ENCODE results near the gene ALOX12B.
"Not testable (repeated sequence)": the region's sequence is repeated elsewhere in the genome, so short reads cannot be mapped to it uniquely, and the experiment has no call there.

The ALOX12B gene

DNA sequence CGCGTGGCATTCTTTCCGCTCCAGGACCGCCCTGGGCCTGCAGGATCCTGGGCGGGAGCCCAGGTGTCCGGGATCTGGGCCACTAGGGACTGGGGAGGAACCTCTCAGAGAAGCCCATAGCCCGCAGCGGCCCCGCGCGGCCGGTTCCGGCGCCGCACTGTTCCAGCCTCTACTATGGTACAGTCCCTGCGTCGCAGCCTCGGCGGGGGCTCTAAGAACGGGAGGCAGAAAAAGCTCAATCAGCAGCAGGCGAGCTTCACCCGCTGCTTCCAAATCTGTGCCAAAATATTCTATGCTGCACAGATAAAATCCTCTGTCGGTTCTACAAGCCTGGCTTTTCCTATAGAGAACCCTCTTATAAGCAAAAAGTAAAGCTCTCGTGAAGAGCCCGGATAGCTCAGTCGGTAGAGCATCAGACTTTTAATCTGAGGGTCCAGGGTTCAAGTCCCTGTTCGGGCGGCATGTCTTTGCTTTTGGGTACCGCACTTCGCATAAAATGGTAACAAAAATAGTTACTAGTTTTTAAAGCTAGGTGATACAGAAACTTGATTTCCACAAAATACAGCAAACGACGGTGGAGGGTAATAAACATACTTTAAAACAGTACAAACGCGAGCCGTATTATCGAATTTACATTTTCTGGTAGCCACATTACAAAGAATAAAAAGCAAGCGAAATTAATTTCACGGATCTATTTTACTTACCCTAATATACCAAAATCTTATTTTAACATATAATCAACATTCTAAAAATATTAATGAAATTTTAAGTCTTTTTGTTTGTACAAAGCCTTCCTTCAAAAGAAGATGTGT is 31.5 kb upstream of the ALOX12B start:
- DNase-seq (ENCODE audit: low read depth in 2 of 2): peak; percentile 72 to 73

GRCh38 chr17:8117980-8118768 is 30.7 kb upstream of the ALOX12B start, which contains the start of gene ALOXE3:
TSS of gene ALOXE3 (minus strand) at chr17:8118514. CDS start at chr17:8117990, 524 bp downstream.
- DNase-seq (ENCODE audit: low read depth in 2 of 2): no peak

DNA sequence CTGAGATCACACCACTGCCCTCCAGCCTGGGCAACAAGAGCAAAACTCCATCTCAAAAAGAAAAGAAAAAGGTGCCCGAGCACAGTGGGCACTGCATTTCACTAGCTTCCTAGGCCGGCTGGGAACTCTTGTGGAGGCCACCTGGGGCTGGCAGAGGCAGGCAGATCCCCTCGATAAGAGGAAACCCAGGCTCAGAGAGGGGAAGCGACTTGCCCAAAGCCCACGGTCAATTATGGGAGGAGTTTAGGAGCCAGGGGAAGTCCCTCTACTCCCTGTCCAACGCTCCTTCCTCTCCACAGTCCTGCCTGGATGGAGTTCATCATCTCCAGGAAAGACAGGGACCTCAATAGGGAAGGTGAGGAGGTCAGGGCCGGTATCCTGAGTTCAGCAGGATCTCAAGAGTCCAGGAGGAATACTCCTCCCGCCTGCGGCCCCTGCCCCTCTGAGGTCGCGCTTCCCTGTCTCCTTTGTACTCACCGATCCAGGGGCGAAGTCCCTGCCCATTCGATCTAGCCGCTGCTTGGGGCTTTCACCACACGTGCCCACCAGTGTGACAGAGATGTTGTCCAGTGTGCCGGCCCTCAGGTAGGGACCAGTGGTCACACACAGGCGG is 30.0 kb upstream of the ALOX12B start:
- DNase-seq (ENCODE audit: low read depth in 2 of 2): no peak

GRCh38 chr17:8116776-8117175 is 29.3 kb upstream of the ALOX12B start:
- no peak for DNase-seq (ENCODE audit: low read depth in 2 of 2)

- no peak for DNase-seq (ENCODE audit: low read depth in 2 of 2)
These were observed 23.4 kb upstream of the ALOX12B start for GRCh38 chr17:8110907-8111306.

DNA sequence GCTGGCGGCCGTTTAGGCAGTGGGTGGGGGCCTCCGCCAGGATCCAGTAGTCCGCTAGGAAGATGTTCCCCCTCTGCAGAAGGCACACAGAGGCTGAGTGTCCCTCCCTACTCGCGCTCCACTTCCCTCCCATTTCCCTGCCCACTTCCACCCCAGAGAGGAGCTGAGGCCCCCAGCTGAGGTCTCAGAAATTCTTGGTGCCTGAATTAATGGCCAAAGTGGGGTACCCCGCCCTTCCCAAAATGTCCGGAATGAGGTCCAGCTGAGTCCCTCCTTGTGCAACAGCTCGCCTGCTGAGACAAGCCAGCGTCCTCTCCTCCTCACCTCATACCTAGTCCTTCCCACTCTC is 22.9 kb upstream of the ALOX12B start:
- DNase-seq (ENCODE audit: low read depth in 2 of 2): no peak

GRCh38 chr17:8109661-8110455 is 22.3 kb upstream of the ALOX12B start:
- DNase-seq (ENCODE audit: low read depth in 2 of 2): peak; percentile 55 to 67

DNA sequence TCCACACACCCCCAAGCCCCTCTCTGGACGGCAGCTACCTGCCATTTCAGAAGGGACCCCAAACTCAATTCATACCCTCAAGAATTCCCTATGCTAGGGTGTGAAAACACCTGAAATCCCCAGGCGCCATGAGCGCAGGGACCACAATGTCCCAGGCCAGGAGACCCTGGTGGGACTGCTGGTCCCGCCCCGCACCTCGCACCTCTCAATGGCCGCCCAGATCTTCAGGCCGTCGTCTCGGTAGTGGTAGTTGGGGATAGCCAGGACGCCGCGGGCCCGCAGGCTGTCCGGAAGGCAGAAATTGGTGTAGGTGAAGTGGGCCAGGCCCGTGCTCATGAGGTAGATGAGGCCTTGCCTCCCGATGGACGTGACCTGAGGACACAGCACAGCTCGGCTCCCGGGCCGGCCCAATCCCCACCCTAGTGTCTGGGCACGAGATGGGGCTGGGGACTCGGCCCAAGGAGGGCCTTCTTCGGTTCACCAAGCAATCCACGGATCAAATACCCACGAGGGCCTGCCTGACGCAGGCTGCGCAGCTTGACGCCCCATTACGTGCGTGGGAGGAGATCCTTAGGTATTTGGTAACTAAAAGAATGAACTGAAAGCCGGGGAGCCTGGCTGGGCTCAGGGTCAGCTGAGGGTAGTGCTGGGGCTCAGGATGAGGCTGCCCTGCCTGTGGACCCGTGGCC is 21.6 kb upstream of the ALOX12B start:
- DNase-seq (ENCODE audit: low read depth in 2 of 2): no peak

- not testable (repeated sequence) for DNase-seq (ENCODE audit: low read depth in 2 of 2)
These were observed 19.5 kb upstream of the ALOX12B start for GRCh38 chr17:8106980-8107379.

DNA sequence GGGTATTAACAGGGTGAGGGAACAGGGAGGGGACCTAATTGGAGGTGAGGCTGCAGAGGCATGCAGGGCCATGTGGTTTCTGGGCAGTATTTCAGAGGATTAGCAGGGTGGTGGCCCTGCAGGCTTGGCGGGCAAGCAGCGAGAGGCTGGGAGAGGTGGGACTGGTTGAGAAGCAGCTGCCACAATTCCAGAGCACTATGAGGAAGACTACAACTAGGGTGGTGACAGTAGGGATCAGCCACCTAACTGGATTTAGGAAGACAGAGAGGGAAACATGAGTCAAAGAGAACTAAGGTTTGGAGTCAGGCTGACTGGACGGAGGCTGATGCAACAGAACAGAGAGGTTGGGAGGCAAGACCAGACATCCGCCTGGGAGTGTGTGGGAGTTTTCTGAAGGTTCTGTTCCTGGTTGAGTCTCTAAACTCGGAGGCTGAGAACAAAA is 18.5 kb upstream of the ALOX12B start:
- no peak for DNase-seq (ENCODE audit: low read depth in 2 of 2)

GRCh38 chr17:8104911-8105310 is 17.4 kb upstream of the ALOX12B start:
- DNase-seq (ENCODE audit: low read depth in 2 of 2): no peak

GRCh38 chr17:8103549-8103948 is 16.0 kb upstream of the ALOX12B start:
- DNase-seq (ENCODE audit: low read depth in 2 of 2): no peak

DNA sequence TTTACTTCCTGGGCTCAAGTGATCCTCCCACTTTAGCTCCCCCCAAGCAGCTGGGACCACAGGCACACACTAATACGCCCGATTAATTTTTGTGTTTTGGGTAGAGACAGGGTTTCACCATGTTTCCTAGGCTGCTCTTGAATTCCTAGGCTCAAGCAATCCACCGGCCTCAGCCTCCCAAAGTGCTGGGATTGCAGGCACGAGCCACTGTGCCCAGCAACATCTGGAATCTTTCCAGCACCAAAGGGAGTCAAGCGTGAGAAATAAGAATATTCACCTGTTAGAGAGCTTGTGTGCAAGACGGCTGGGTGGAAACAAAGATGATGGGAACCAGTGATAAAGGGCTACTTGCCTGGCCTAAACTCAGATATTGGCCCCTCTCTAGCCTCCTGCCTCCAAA is 14.2 kb upstream of the ALOX12B start:
- DNase-seq (ENCODE audit: low read depth in 2 of 2): no peak

GRCh38 chr17:8100763-8101162 is 13.2 kb upstream of the ALOX12B start:
- no peak for DNase-seq (ENCODE audit: low read depth in 2 of 2)

DNA sequence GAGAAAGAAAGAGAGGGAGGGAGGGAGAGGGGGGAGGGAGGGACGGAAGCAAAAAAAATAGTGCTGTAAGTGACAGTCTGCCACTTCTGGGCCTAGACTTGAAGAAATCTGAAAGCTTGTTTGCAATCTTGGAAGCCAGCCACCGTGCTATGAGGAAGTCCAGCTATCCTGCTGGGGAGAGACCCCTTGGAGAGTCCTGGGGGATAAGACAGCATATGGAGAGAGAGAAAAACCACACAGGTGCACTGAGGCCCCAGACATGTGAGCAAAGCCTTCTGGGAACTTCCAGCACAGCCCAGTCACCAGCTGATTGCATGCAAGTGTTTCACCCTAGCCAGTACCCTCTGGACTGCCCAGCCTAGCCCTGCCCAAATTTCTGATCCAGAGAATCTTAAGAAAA is 12.6 kb upstream of the ALOX12B start:
- no peak for DNase-seq (ENCODE audit: low read depth in 2 of 2)

DNA sequence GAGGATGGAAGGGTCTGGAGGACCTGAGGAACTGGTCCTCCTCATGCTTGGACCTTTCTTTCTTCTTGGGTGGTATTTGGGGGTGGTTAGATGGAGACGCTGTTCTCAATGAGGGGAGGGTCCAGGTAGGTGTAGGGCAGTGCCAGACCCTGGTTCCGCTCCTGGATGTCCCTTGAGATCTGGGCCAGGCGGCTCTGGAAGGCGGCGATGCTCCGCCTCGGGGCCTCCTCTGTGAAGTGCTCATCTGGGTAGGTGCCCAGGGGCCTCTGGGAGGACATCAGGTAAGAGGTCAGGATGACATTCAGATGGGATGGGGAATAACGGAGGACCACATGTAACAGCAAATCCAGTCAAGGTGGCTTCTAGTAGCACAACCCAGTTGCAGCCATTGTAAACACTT is 9.0 kb upstream of the ALOX12B start:
- DNase-seq (ENCODE audit: low read depth in 2 of 2): no peak

GRCh38 chr17:8095361-8095760 is 7.8 kb upstream of the ALOX12B start:
- no peak for DNase-seq (ENCODE audit: low read depth in 2 of 2)

DNA sequence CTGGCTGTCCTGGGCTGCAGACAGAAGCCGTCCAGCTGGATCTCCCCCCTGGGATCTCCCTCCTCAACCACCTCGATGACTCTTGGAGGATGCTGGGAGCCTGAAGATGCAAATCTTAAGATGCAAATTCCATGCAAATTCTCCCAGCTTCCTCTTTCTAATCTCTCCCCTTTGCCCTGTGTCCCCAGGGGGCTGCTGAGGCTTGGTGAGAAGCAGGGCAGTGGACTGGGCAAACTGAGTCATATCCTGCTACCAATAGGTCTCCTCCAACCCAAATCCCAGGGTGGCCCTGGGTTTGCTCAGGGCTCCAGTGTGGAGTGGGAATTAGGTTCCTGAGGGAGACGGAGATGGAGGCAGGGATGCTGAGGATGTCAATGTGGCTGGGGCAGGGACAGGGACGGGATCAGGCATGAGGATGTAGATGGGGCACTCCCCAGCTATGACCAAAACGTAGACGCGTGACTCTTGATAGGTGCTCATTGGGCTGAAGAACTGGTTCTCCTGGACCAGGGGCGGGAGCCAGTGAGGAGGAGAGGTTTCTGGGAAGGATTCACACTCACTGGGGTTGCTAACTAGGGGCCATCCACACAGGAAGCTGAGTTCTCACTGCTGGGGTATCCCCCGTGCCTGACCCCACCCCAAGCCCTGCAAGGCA is 3.6 kb upstream of the ALOX12B start:
- DNase-seq (ENCODE audit: low read depth in 2 of 2): no peak

GRCh38 chr17:8089728-8090127 is 2.2 kb upstream of the ALOX12B start:
- DNase-seq (ENCODE audit: low read depth in 2 of 2): no peak

- DNase-seq (ENCODE audit: low read depth in 2 of 2): no peak
These were observed 375 bp upstream of the ALOX12B start for GRCh38 chr17:8087952-8088230.

- DNase-seq (ENCODE audit: low read depth in 2 of 2): no peak
These were observed 3.3 kb downstream of the ALOX12B start for GRCh38 chr17:8084250-8084649.

All from activated CD8-positive, alpha-beta memory T cell treated with anti-CD3 and anti-CD28 coated beads for 4 hours (primary cell).